ENCODE measurements around the gene ETS1. TPM values are rescaled to one million over a fixed set of nuclear protein-coding genes. Genes with fewer than 3 reads are reported as not detected.
A peak's percentile ranks its signal among the peaks of the same experiment; 100 is the strongest.

ETS1 gene
- polyA plus RNA-seq, 4 donors, result 70.5 to 96.0 (median 83.5) TPM

GRCh38 chr11:128595221-128595620 lies 7.9 kb upstream of the ETS1 start:
- no peak for DNase-seq (ENCODE audit: low read depth in 4 of 4, low spot score in 3 of 4)

- no peak for DNase-seq (ENCODE audit: low read depth in 4 of 4, low spot score in 3 of 4)
Observed at GRCh38 chr11:128594226-128594625, 6.9 kb upstream of the ETS1 start.

- DNase-seq (ENCODE audit: low read depth in 4 of 4, low spot score in 3 of 4), result no peak
Observed at GRCh38 chr11:128593281-128593680, 5.9 kb upstream of the ETS1 start.

- DNase-seq (ENCODE audit: low read depth in 4 of 4, low spot score in 3 of 4), result no peak
Observed at GRCh38 chr11:128592454-128592853, 5.1 kb upstream of the ETS1 start.

GRCh38 chr11:128590587-128590986 lies 3.2 kb upstream of the ETS1 start:
- no peak for DNase-seq (ENCODE audit: low read depth in 4 of 4, low spot score in 3 of 4)

- DNase-seq (ENCODE audit: low read depth in 4 of 4, low spot score in 3 of 4), result no peak
Observed at GRCh38 chr11:128589998-128590397, 2.6 kb upstream of the ETS1 start.

- DNase-seq (ENCODE audit: low read depth in 4 of 4, low spot score in 3 of 4), result no peak
Observed at GRCh38 chr11:128588093-128588492, 735 bp upstream of the ETS1 start.

- no peak for DNase-seq (ENCODE audit: low read depth in 4 of 4, low spot score in 3 of 4)
Observed at GRCh38 chr11:128586689-128587088, 669 bp downstream of the ETS1 start.

GRCh38 chr11:128585498-128586238 lies 1.7 kb downstream of the ETS1 start:
- DNase-seq (ENCODE audit: low read depth in 4 of 4, low spot score in 3 of 4), result no peak

GRCh38 chr11:128584253-128584652 lies 3.1 kb downstream of the ETS1 start:
- DNase-seq (ENCODE audit: low read depth in 4 of 4, low spot score in 3 of 4), result no peak

GRCh38 chr11:128582496-128583366 lies 4.6 kb downstream of the ETS1 start:
- DNase-seq (ENCODE audit: low read depth in 4 of 4, low spot score in 3 of 4), result peak in 1 of 4 donors; percentile 63

GRCh38 chr11:128581561-128582272 lies 5.6 kb downstream of the ETS1 start:
- DNase-seq (ENCODE audit: low read depth in 4 of 4, low spot score in 3 of 4), result no peak

GRCh38 chr11:128580612-128581011 lies 6.7 kb downstream of the ETS1 start:
- no peak for DNase-seq (ENCODE audit: low read depth in 4 of 4, low spot score in 3 of 4)

- DNase-seq (ENCODE audit: low read depth in 4 of 4, low spot score in 3 of 4), result no peak
Observed at GRCh38 chr11:128579798-128580504, 7.4 kb downstream of the ETS1 start.

GRCh38 chr11:128576555-128576954 lies 10.8 kb downstream of the ETS1 start:
- no peak for DNase-seq (ENCODE audit: low read depth in 4 of 4, low spot score in 3 of 4)

- DNase-seq (ENCODE audit: low read depth in 4 of 4, low spot score in 3 of 4), result peak in 3 of 4 donors; percentile 47 to 56 (median 54)
Observed at GRCh38 chr11:128575961-128576350, 11.4 kb downstream of the ETS1 start.

- no peak for DNase-seq (ENCODE audit: low read depth in 4 of 4, low spot score in 3 of 4)
Observed at GRCh38 chr11:128575174-128575960, 12.0 kb downstream of the ETS1 start.

GRCh38 chr11:128574576-128575011 lies 12.8 kb downstream of the ETS1 start:
- DNase-seq (ENCODE audit: low read depth in 4 of 4, low spot score in 3 of 4), result no peak

- no peak for DNase-seq (ENCODE audit: low read depth in 4 of 4, low spot score in 3 of 4)
Observed at GRCh38 chr11:128573638-128574037, 13.7 kb downstream of the ETS1 start.

- no peak for DNase-seq (ENCODE audit: low read depth in 4 of 4, low spot score in 3 of 4)
Observed at GRCh38 chr11:128572965-128573364, 14.4 kb downstream of the ETS1 start.

Data from right renal pelvis (tissue), 4 donors.